ENCODE data around the gene UNC13B. TPM values are rescaled to one million over a fixed set of nuclear protein-coding genes. Genes with fewer than 3 reads are reported as not detected.

Gene UNC13B
- total RNA-seq, 1 donor from 2014 or later, result 26.5 TPM

DNA sequence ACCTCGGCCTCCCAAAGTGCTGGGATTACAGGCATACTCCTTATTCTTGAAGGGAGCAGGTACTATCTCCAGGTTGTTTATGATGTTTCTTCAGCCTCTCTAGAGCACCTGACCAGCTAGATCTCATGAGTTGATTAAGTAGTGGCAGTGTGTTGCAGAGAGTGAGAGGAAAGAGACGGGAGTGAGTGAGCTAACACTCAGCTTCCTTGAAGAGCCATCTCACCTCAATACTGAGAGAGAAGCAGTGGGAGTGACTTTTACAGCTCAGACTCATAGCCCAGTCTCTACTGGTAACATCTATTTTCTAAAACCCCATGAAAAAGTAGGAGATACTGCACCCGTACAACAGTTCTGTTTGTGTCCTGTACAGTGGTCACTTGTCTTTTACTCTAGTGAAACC lies 284.2 kb downstream of the UNC13B start:
- Histone ChIP-seq H3K9me3 (no peaks in the 10 kb centered on the region), H3K4me1 (no peaks in the 10 kb centered on the region), H3K27ac (no peak overlapping the region), H3K36me3 (no peaks in the 10 kb centered on the region), H3K27me3 (no peaks in the 10 kb centered on the region), H3K4me3 (no peak overlapping the region)
- TF ChIP-seq, protein P1, sequence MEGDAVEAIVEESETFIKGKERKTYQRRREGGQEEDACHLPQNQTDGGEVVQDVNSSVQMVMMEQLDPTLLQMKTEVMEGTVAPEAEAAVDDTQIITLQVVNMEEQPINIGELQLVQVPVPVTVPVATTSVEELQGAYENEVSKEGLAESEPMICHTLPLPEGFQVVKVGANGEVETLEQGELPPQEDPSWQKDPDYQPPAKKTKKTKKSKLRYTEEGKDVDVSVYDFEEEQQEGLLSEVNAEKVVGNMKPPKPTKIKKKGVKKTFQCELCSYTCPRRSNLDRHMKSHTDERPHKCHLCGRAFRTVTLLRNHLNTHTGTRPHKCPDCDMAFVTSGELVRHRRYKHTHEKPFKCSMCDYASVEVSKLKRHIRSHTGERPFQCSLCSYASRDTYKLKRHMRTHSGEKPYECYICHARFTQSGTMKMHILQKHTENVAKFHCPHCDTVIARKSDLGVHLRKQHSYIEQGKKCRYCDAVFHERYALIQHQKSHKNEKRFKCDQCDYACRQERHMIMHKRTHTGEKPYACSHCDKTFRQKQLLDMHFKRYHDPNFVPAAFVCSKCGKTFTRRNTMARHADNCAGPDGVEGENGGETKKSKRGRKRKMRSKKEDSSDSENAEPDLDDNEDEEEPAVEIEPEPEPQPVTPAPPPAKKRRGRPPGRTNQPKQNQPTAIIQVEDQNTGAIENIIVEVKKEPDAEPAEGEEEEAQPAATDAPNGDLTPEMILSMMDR (IDR thresholded peaks at IDR 0.05), result no peak
- DNase-seq (ENCODE audit: low spot score in 2 of 2), result no peak
- intact Hi-C loops (cut with DNase I), result no loop called here

DNA sequence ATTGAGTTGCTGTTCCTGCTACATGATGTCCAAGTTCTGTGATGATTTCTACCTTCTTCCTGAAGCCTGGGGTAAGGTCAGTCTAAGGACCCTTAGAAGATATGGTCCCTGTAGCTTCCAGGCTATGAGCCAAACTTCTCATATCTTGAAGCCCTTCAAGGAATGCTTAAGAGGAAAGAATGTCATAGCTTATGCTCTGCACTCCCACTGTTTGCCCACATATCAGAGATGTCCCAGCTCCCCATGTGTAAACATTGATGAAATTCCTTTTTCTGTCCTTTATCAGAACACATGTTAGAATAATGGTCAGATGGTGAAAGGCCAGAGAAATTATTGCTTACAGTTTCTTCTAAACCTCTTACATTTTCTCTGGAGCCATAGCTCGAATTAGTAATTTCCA lies 286.7 kb downstream of the UNC13B start:
- Histone ChIP-seq H3K4me3 (no peak overlapping the region), H3K27me3 (no peaks in the 10 kb centered on the region), H3K36me3 (no peaks in the 10 kb centered on the region), H3K27ac (no peak overlapping the region), H3K9me3 (no peaks in the 10 kb centered on the region), H3K4me1 (no peaks in the 10 kb centered on the region)
- no peak for DNase-seq (ENCODE audit: low spot score in 2 of 2)
- TF ChIP-seq, protein P1 (IDR thresholded peaks at IDR 0.05), result no peak
- intact Hi-C loops (cut with DNase I), result no loop called here

DNA sequence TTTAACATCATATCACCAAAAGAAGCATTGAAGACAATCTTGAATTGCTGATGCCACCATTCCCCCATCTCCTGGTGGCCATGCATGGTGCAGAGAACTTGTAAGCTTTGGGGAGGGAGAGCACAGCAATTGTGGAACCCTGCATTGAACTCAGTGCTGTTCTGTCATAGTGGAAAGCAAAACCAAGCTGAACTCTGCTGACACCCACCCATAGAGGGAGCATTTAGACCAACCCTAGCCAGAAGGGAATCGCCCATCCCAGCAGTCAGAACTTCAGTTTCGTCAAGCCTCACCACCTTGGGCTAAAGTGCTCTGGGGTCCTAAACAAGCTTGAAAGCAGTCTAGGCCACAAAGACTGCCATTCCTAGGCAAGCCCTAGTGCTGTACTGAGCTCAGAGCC lies 290.7 kb downstream of the UNC13B start:
- Histone ChIP-seq H3K27me3 (no peaks in the 10 kb centered on the region), H3K27ac (no peak overlapping the region), H3K4me3 (no peak overlapping the region), H3K4me1 (no peaks in the 10 kb centered on the region), H3K9me3 (no peaks in the 10 kb centered on the region), H3K36me3 (no peaks in the 10 kb centered on the region)
- intact Hi-C loops (cut with DNase I), result no loop called here
- DNase-seq (ENCODE audit: low spot score in 2 of 2), result no peak
- TF ChIP-seq, protein P1 (IDR thresholded peaks at IDR 0.05), result no peak

DNA sequence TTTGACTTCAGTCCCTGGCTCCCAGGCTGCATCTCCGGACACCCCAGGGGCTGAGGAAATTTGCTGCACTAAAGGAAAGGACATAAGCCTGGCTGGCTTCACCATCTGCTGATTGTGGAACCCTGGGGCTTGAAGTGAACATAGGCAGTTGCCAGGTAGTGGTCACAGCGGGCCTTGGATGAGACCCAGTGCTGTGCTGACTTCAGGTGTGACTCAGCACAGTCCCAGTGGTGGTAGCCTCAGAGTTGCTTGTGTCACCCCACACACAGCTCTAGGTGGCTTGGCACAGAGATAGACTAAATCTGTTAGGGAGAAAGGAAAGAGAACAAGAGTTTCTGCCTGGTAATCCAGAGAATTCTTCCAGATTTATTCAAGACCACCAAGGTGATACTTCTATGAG lies 292.0 kb downstream of the UNC13B start:
- no peaks in the 10 kb centered on the region for H3K9me3 ChIP-seq
- H3K4me3 ChIP-seq, result no peak overlapping the region
- TF ChIP-seq, protein P1 (IDR thresholded peaks at IDR 0.05), result no peak
- H3K4me1 ChIP-seq, result no peaks in the 10 kb centered on the region
- H3K27ac ChIP-seq, result no peak overlapping the region
- intact Hi-C loops (cut with DNase I), result no loop called here
- H3K27me3 ChIP-seq, result no peaks in the 10 kb centered on the region
- H3K36me3 ChIP-seq, result no peaks in the 10 kb centered on the region
- no peak for DNase-seq (ENCODE audit: low spot score in 2 of 2)

Other genes starting within 250 kb of the UNC13B start
- not detected for gene PHF24, start 203.7 kb upstream of the UNC13B start, total RNA-seq
- gene DNAJB5, start 172.3 kb upstream of the UNC13B start, total RNA-seq, result 40.8 TPM
- 96.3 TPM for gene VCP, start 89.4 kb upstream of the UNC13B start, total RNA-seq
- 45.4 TPM for gene FANCG, start 82.1 kb upstream of the UNC13B start, total RNA-seq
- gene PIGO, start 65.4 kb upstream of the UNC13B start, total RNA-seq, result 2.4 TPM
- gene STOML2, start 58.9 kb upstream of the UNC13B start, total RNA-seq, result 94.2 TPM
- 58.3 TPM for gene ATOSB, start 46.1 kb upstream of the UNC13B start, total RNA-seq